Panc1 (cell line): Measurements from ENCODE around the gene KCNH6. TPM values are rescaled to one million over a fixed set of nuclear protein-coding genes. Genes with fewer than 3 reads are reported as not detected.

Experiments
- ATAC-seq: fragments of 200-7000 bp; cut with Tn5 transposase; 2 replicates; pipeline ENCODE4 v1.9.1; 2020; ENCODE audit warnings: mild to moderate bottlenecking, moderate library complexity
- BruUV-seq: library from RNA; stranded (reverse); fragments of 400-500 nt; replicated peaks from 2 replicates; lab custom pipeline; 2021; lab: Mats Ljungman, UMichigan
- CTCF ChIA-PET: fragments of 300-600 bp; sonication (Branson Sonifier 250); formaldehyde crosslinking; loops from one replicate; lab custom pipeline; 2022; ENCODE audit warnings: antibody characterized with exemption; lab: Charles Lee
- POLR2A ChIA-PET: fragments of 300-600 bp; sonication (Branson Sonifier 250); formaldehyde crosslinking; loops from one replicate; lab custom pipeline; 2022; ENCODE audit warnings: antibody characterized with exemption; lab: Charles Lee
- DNase-seq: peaks from one replicate; pipeline ENCODE4 v3.0.0-alpha.2; 2010; ENCODE audit warnings: low read depth, low spot score
- H3K27ac ChIP-seq: 2 replicates; pipeline ENCODE4 v1.5.1; 2011; ENCODE audit warnings: mild to moderate bottlenecking, low read length, inconsistent platforms
- H3K27me3 ChIP-seq: fragments of 200-500 bp; sonication (Bioruptor generic); 2 replicates; pipeline ENCODE4 v1.6.0; 2014; ENCODE audit warnings: low read length, inconsistent platforms; ENCODE audit not compliant: control insufficient read depth, insufficient read depth
- H3K36me3 ChIP-seq: fragments of 200-500 bp; sonication (Bioruptor generic); 2 replicates; pipeline ENCODE4 v1.5.1; 2014; ENCODE audit warnings: inconsistent platforms, mild to moderate bottlenecking, low read length, moderate library complexity; ENCODE audit not compliant: control insufficient read depth, insufficient read depth
- H3K4me1 ChIP-seq: 2 replicates; pipeline ENCODE4 v1.5.1; 2011; ENCODE audit warnings: inconsistent platforms, mild to moderate bottlenecking, low read length, moderate library complexity; ENCODE audit not compliant: control insufficient read depth, insufficient read depth
- H3K4me3 ChIP-seq, 2 experiments: 2 replicates each; pipeline ENCODE4 v1.5.1; 2011 to 2012; ENCODE audit warnings: low read depth in 2 of 2, low read length in 2 of 2, mild to moderate bottlenecking in 2 of 2, inconsistent platforms in 1 of 2, moderate library complexity in 1 of 2
- H3K9me3 ChIP-seq: fragments of 200-500 bp; sonication (Bioruptor generic); 2 replicates; pipeline ENCODE4 v1.5.1; 2014; ENCODE audit warnings: low read depth, mild to moderate bottlenecking, inconsistent platforms, low read length, moderate library complexity; ENCODE audit not compliant: control insufficient read depth, insufficient read depth
- CTCF ChIP-seq: fragments of 450-650 bp; IDR thresholded peaks from 2 replicates; pipeline ENCODE4 v1.5.1; 2017; ENCODE audit warnings: mild to moderate bottlenecking
- POLR2AphosphoS5 ChIP-seq: IDR thresholded peaks from 2 replicates; pipeline ENCODE4 v1.6.1; 2012; ENCODE audit warnings: mild to moderate bottlenecking, low read depth, low read length, moderate library complexity
- REST ChIP-seq, 2 experiments: IDR thresholded peaks; 2 replicates each; pipeline ENCODE4 v1.6.1; 2011 to 2012; ENCODE audit warnings: low read depth in 2 of 2, control low read depth in 1 of 2, low read length in 1 of 2, mild to moderate bottlenecking in 1 of 2, moderate library complexity in 1 of 2; ENCODE audit not compliant: insufficient read depth in 1 of 2
- SIN3A ChIP-seq: IDR thresholded peaks from 2 replicates; pipeline ENCODE4 v1.6.1; 2012; ENCODE audit warnings: low read depth, mild to moderate bottlenecking, low read length, moderate library complexity, borderline replicate concordance; ENCODE audit not compliant: insufficient read depth
- TCF7L2 ChIP-seq: IDR thresholded peaks from 2 replicates; pipeline ENCODE4 v1.6.1; 2011; ENCODE audit warnings: mild to moderate bottlenecking, low read depth, low read length, inconsistent platforms
- in situ Hi-C: cut with HindIII; loops from 2 replicates; pipeline ENCODE4 v1.10.0; 2016; ENCODE audit warnings: low sequenced_read_pairs, low pct_unique_long_range_greater_than_20kb
- intact Hi-C: fragments of 100-400 bp; cut with micrococcal nuclease; formaldehyde crosslinking; loops from one replicate; pipeline ENCODE4 v1.10.0; 2022; ENCODE audit not compliant: unreplicated experiment
- total RNA-seq: library from RNA; stranded (reverse); gene quantifications from one replicate; pipeline ENCODE4 v1.2.1, GENCODE V29; 2021; ENCODE audit not compliant: unreplicated experiment

KCNH6 gene
- total RNA-seq, 1 experiment from 2014 or later: not detected

DNA sequence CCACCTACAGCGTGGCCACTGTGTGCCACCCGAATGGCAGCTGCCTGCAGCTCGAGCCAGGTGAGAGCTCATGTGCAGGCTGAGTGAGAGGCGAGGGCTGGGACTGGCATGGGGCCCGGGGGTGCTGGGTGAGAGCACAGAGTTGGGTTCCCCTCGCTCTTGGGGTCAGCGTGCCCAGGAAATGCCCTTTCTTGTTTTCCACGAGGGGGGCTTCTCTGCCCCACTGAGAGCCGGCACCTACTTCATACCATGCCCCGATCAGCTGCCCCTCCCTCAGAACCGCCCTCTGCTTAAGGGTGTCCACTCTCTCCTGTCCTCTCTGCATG is 36.2 kb upstream of the KCNH6 start:
- H3K27ac ChIP-seq: no peak overlapping the region
- no peaks in the 10 kb centered on the region for H3K27me3 ChIP-seq
- no peaks in the 10 kb centered on the region for H3K9me3 ChIP-seq
- ChIA-PET POLR2A (interaction anchor here (0.6 kb wide), 1 partner anchor 12 kb away, joined by 6 read pairs; no protein-coding TSS in a partner anchor), CTCF (interaction anchor here (0.7 kb wide), 1 partner anchor 53 kb away, joined by 3 read pairs; no protein-coding TSS in a partner anchor)
- no peak for ATAC-seq
- TF ChIP-seq CTCF: no peak
- no peak for TF ChIP-seq REST (IDR thresholded peaks at IDR 0.05; ENCODE audit: insufficient read depth in 1 of 2, low read depth in 2 of 2, low read length in 1 of 2)
- TF ChIP-seq SIN3A: no peak
- no peak for TF ChIP-seq POLR2AphosphoS5
- no peak for TF ChIP-seq TCF7L2
- intact Hi-C loops (no loop called here), in situ Hi-C loops (no loop called here)
- DNase-seq: no peak
- BruUV-seq: no TSS peak
- no peaks in the 10 kb centered on the region for H3K4me1 ChIP-seq
- no peaks in the 10 kb centered on the region for H3K36me3 ChIP-seq
- no peak overlapping the region for H3K4me3 ChIP-seq

DNA sequence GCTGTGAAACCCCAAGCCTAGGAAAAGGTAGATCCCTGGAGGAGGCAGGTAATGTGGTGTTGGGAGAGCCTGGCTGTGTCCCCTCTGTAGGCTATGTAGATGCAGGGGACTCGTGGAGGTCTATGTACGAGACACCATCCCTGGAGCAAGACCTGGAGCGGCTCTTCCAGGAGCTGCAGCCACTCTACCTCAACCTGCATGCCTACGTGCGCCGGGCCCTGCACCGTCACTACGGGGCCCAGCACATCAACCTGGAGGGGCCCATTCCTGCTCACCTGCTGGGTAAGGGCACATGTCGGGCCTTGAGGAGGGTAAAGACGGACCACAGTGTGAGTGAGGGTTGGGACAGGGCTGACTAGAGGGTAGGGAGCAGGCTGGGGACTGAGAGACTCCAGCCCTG is 34.3 kb upstream of the KCNH6 start:
- H3K4me3 ChIP-seq: no peak overlapping the region
- intact Hi-C loops: no loop called here

More for the DNA sequence above, 34.3 kb upstream of the KCNH6 start:
- H3K27ac ChIP-seq: no peak overlapping the region
- no peaks in the 10 kb centered on the region for H3K27me3 ChIP-seq
- no peak for ATAC-seq
- no peaks in the 10 kb centered on the region for H3K4me1 ChIP-seq
- no TSS peak for BruUV-seq
- no peak for DNase-seq
- no peaks in the 10 kb centered on the region for H3K36me3 ChIP-seq
- in situ Hi-C loops: no loop called here
- no peaks in the 10 kb centered on the region for H3K9me3 ChIP-seq
- TF ChIP-seq POLR2AphosphoS5 (no peak), SIN3A (no peak), REST (IDR thresholded peaks at IDR 0.05; ENCODE audit: insufficient read depth in 1 of 2, low read depth in 2 of 2, low read length in 1 of 2) (no peak), CTCF (no peak), TCF7L2 (no peak)
- CTCF ChIA-PET: no interaction called here
- POLR2A ChIA-PET: no interaction called here
